ENCODE results near the gene CEP104. TPM values are rescaled to one million over a fixed set of nuclear protein-coding genes. Genes with fewer than 3 reads are reported as not detected.

CEP104 gene
- total RNA-seq, 4 donors from 2014 or later: 26.0 to 41.6 (median 30.8) TPM

DNA sequence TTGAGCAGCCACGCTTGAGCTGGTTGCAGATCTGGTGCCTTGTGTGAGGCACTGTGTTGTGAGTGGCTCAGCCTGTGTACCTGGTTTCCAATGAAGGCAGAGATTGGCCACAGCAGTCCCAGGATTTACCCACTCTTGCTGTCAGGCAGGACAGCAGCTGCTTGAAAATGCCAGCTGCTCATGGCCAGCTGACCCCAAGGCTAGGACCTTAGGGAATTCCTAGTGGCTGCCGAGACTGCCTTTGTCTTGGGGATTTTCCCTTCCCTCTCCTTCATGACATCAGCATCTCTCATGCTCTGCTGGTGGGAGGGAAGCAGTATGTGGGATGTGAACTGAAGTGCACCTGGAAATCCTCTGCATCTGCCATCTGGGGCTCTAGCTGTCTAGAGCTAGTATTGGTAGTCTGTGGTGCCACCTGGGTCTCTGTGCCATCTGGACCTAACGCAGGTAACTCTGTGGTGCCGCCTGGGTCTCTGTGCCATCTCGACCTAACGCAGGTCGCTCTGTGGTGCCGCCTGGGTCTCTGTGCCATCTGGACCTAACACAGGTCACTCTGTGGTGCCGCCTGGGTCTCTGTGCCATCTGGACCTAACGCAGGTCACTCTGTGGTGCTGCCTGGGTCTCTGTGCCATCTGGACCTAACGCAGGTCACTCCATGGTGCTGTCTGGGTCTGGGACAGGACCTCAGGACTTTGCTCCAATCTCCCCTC lies 56.9 kb downstream of the CEP104 start:
- Histone ChIP-seq H3K27ac (no peak overlapping the region), H3K36me3 (no peaks in the 10 kb centered on the region), H3K4me3 (replicated peaks in 1 of 3) (no peak overlapping the region), H3K27me3 (no peaks in the 10 kb centered on the region), H3K9me3 (no peaks in the 10 kb centered on the region), H3K4me1 (peaks cover 10 to 11% of the 10 kb centered on the region in 2 donors)
- DNase-seq: no peak
- TF ChIP-seq POLR2A (IDR thresholded peaks at IDR 0.05): no peak
- TF ChIP-seq, protein P1, sequence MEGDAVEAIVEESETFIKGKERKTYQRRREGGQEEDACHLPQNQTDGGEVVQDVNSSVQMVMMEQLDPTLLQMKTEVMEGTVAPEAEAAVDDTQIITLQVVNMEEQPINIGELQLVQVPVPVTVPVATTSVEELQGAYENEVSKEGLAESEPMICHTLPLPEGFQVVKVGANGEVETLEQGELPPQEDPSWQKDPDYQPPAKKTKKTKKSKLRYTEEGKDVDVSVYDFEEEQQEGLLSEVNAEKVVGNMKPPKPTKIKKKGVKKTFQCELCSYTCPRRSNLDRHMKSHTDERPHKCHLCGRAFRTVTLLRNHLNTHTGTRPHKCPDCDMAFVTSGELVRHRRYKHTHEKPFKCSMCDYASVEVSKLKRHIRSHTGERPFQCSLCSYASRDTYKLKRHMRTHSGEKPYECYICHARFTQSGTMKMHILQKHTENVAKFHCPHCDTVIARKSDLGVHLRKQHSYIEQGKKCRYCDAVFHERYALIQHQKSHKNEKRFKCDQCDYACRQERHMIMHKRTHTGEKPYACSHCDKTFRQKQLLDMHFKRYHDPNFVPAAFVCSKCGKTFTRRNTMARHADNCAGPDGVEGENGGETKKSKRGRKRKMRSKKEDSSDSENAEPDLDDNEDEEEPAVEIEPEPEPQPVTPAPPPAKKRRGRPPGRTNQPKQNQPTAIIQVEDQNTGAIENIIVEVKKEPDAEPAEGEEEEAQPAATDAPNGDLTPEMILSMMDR (IDR thresholded peaks at IDR 0.05): no peak
- 71 to 84% methylated on average over 6 to 8 of the region's 11 CpGs for WGBS, 2 donors
- intact Hi-C loops (cut with DNase I): loop anchor here (5.0 to 10.0 kb wide), 3 partner anchors 73 to 348 kb away; partner anchors contain the start of gene ARHGEF16

DNA sequence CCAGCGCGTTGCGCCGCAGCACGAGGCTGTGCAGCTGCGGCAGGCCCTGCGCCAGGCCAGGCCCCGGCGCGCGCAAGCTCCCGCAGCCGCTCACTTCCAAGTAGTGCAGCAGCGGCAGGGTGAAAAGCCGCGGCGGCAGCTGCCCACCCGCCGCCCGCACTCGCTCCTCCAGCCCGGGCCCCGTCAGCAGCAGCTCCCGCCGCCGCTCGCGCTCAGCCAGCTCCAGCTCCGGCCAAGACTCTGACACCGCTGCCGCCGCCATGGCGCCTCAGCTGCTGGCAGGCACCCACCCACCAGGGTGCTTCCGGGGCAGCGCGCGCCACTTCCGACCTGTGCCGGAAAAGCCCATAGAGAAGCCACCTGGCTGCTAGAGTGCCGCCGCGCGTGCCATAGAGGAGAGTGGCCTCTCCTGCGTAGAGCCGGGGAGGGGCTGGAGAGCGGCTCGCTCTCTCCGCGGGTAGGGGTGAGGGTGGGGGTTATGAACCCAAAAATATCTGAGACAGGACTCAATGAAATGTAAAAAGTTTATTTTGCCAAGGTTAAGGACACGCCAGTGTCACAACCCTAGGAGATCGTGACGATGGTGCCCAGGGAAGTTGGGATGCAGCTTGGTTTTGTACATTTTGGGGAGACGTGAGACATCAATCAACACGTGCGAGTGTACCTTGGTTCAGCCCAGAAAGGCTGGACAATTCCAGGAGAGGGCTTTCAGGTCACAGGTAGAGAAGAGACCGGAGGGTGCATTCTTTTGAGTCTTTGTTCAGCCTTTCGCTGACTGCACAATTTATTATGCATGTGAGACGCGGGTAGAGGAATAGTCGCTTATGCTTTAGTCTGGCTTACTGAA lies 60.6 kb downstream of the CEP104 start, which contains the start of gene LRRC47:
LRRC47 (minus strand) TSS at position 284 of the 847 bp plus-strand sequence; CDS start at position 262, 22 bp downstream.
- WGBS, 2 donors: 6% methylated on average over 26 to 28 of the region's 60 CpGs
- Histone ChIP-seq H3K4me1 (peaks cover 29 to 30% of the 10 kb centered on the region in 2 donors), H3K4me3 (replicated peaks in 1 of 3) (peak within 1 kb of the TSS; percentile 45 to 93 (median 80)), H3K36me3 (no peaks in the 10 kb centered on the region), H3K27me3 (no peaks in the 10 kb centered on the region), H3K27ac (peak within 1 kb of the TSS in 2 of 3 donors; percentile 25 to 41), H3K9me3 (no peaks in the 10 kb centered on the region)
- TF ChIP-seq, protein P1 (IDR thresholded peaks at IDR 0.05): no peak
- peak in 1 of 2 donors; percentile 76 for TF ChIP-seq POLR2A (IDR thresholded peaks at IDR 0.05)
- peak; percentile 94 to 95 for DNase-seq
- intact Hi-C loops (cut with DNase I): loop anchor here (5.0 to 10.0 kb wide), 2 partner anchors 69 to 152 kb away; no protein-coding TSS in a partner anchor

DNA sequence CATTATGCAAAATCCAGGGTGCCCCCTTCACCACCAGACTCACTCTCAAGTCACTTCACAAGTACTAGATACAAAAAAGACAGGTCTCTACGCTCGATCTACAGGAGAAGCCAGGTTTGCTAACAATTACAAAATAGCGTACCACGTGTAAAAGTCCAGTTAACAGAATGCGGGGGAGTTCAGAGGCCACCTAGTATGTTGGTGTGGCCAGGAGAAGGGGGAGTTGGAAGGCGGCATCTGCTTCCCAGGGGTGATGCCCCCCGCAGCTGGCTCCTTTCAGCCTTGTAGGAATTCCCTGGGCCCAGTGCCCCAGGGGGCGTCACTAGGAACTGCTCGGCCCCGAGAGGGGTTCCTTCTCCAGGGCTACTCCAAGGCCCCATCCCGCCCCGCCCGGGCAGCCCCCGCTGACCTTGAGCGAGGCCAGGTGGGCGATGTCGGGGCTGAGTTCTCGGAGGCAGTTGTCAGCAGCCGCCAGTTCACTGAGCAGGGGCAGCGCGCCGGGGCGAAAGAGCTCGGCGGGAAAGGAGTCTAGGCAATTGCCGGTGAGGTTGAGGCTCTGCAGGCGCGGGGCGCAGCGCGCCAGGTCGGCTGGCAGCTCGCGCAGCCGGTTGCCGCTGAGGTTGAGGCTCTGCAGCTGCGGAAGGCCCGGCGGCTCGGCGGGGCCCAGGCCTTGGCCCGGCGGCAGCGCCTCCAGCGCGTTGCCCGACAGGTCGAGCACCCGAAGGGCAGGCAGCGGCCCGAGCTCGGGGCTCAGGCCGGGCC lies 61.4 kb downstream of the CEP104 start:
- Histone ChIP-seq H3K27me3 (no peaks in the 10 kb centered on the region), H3K4me3 (replicated peaks in 1 of 3) (peak overlapping the region; percentile 45 to 93 (median 80)), H3K36me3 (no peaks in the 10 kb centered on the region), H3K27ac (peak overlapping the region in 1 of 3 donors; percentile 23), H3K9me3 (no peaks in the 10 kb centered on the region), H3K4me1 (peaks cover 26 to 29% of the 10 kb centered on the region in 2 donors)
- 17 to 23% methylated on average over 10 of the region's 53 CpGs for WGBS, 2 donors
- no peak for DNase-seq
- TF ChIP-seq POLR2A (IDR thresholded peaks at IDR 0.05): no peak
- TF ChIP-seq, protein P1 (IDR thresholded peaks at IDR 0.05): no peak
- intact Hi-C loops (cut with DNase I): loop anchor here (5.0 to 10.0 kb wide), 2 partner anchors 68 to 151 kb away; no protein-coding TSS in a partner anchor

DNA sequence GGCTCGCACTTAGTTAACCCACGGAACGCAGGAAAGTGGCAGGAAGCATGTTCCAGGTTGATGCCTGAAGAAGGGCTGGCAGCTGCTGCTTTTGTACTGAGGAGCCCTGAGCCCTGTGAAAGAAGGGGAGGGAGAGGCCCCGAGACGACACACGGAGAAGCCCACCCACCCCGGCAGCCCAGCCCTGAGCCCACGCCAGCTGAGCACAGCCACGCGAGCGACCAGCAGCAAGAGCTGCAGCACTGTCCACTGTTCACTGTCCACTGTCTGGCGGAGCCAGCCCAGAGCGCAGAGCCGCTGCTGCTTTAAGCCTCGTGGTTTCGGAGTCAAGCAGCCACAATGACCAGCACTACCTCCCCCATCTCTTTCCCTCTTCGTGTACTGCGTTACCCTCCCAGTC lies 66.1 kb downstream of the CEP104 start:
- no peak for TF ChIP-seq POLR2A (IDR thresholded peaks at IDR 0.05)
- TF ChIP-seq, protein P1 (IDR thresholded peaks at IDR 0.05): no peak
- intact Hi-C loops (cut with DNase I): loop anchor here (10.0 kb wide), 1 partner anchor 146 kb away; no protein-coding TSS in a partner anchor
- WGBS, 2 donors: 84 to 92% methylated on average over 13 to 18 of the region's 18 CpGs
- no peak overlapping the region for H3K27ac ChIP-seq
- H3K4me3 ChIP-seq (replicated peaks in 1 of 3): no peak overlapping the region
- H3K4me1 ChIP-seq: peaks cover 25 to 26% of the 10 kb centered on the region in 2 donors
- H3K9me3 ChIP-seq: no peaks in the 10 kb centered on the region
- DNase-seq: no peak
- H3K36me3 ChIP-seq: peaks cover 8 to 20% of the 10 kb centered on the region in 2 donors
- H3K27me3 ChIP-seq: no peaks in the 10 kb centered on the region
